Fibroblast of villous mesenchyme (primary cell): ENCODE measurements around the gene SH3RF3. TPM values are rescaled to one million over a fixed set of nuclear protein-coding genes. Genes with fewer than 3 reads are reported as not detected.

Experiments
- DNase-seq: peaks from one replicate; pipeline ENCODE4 v3.0.0-alpha.2; 2010; ENCODE audit warnings: low read depth
- H3K4me3 ChIP-seq: 2 replicates; pipeline ENCODE4 v1.5.1; 2011; ENCODE audit warnings: low read depth, mild to moderate bottlenecking, low read length
- total RNA-seq: library from RNA; depleted of rRNA; stranded (reverse); fragments of >200 nt; gene quantifications from 2 replicates; pipeline ENCODE4 v1.2.3, GENCODE V29; 2012
- TF ChIP-seq, protein P1 (sequence below): IDR thresholded peaks from 2 replicates; pipeline ENCODE4 v1.5.1; 2012; ENCODE audit warnings: low read depth, mild to moderate bottlenecking, low read length; ENCODE audit not compliant: insufficient read depth

The SH3RF3 gene
- total RNA-seq, 1 donor: 13.4 TPM

DNA sequence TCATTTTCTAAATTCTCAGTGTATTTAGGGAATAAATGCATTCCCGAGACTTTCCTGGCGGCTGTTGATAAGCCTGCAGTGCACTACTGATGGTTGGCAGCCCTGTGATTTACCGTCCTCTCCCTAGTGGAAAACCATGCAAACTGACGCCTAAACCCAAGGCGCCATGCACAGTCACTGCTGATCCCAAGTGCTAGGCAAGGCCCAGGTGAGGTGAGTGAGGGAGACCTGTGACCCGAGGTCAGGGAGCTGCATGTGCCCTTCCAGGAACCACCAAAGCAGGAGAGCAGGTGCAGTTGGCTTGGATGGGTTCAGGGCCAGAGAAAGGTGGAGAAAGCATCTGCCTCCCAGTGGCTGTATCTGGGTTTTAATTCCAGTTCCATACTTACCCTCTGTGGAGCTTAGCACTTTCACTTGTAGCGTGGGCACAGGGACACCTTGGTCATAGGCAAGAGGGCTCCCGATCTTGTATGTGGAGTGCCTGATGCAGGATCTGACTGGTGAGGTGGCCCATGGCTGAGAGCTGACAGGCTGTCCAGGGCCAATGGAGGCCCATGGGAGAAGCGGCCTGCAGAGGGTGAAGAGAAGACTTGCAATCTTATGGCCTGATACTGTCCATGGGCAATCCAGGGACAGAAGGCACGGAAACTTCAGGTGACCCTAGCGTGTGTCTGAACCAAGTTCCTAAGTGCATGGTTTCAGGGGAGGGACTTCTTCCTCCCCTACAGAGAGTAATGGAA, 131.3 kb downstream of the SH3RF3 start:
- TF ChIP-seq, protein P1, sequence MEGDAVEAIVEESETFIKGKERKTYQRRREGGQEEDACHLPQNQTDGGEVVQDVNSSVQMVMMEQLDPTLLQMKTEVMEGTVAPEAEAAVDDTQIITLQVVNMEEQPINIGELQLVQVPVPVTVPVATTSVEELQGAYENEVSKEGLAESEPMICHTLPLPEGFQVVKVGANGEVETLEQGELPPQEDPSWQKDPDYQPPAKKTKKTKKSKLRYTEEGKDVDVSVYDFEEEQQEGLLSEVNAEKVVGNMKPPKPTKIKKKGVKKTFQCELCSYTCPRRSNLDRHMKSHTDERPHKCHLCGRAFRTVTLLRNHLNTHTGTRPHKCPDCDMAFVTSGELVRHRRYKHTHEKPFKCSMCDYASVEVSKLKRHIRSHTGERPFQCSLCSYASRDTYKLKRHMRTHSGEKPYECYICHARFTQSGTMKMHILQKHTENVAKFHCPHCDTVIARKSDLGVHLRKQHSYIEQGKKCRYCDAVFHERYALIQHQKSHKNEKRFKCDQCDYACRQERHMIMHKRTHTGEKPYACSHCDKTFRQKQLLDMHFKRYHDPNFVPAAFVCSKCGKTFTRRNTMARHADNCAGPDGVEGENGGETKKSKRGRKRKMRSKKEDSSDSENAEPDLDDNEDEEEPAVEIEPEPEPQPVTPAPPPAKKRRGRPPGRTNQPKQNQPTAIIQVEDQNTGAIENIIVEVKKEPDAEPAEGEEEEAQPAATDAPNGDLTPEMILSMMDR: no peak
- no peak overlapping the region for H3K4me3 ChIP-seq
- DNase-seq: no peak

- TF ChIP-seq, protein P1: peak; percentile 52
- no peak overlapping the region for H3K4me3 ChIP-seq
- DNase-seq: peak; percentile 57
Measured at GRCh38 chr2:109260886-109261700, 132.1 kb downstream of the SH3RF3 start.

- TF ChIP-seq, protein P1: no peak
- no peak overlapping the region for H3K4me3 ChIP-seq
- no peak for DNase-seq
Measured at GRCh38 chr2:109261906-109262631, 133.1 kb downstream of the SH3RF3 start.

GRCh38 chr2:109264595-109265328, 135.8 kb downstream of the SH3RF3 start:
- peak; percentile 85 for DNase-seq

GRCh38 chr2:109265369-109265768, 136.4 kb downstream of the SH3RF3 start:
- TF ChIP-seq, protein P1: no peak
- no peak for DNase-seq
- H3K4me3 ChIP-seq: no peak overlapping the region

More at GRCh38 chr2:109264595-109265328, 135.8 kb downstream of the SH3RF3 start:
- H3K4me3 ChIP-seq: no peak overlapping the region
- TF ChIP-seq, protein P1: no peak

- H3K4me3 ChIP-seq: no peak overlapping the region
Measured at GRCh38 chr2:109265953-109266352, 136.9 kb downstream of the SH3RF3 start.

More at GRCh38 chr2:109265953-109266352, 136.9 kb downstream of the SH3RF3 start:
- DNase-seq: no peak
- TF ChIP-seq, protein P1: no peak
